ENCODE measurements around the gene UBQLNL. TPM values are rescaled to one million over a fixed set of nuclear protein-coding genes. Genes with fewer than 3 reads are reported as not detected.

Gene UBQLNL
- total RNA-seq, 1 experiment from 2014 or later: not detected

- no peak overlapping the region for H2AK5ac ChIP-seq (ENCODE audit: insufficient read length, low read length)
- no peak overlapping the region for H2BK12ac ChIP-seq (ENCODE audit: insufficient read length, low read depth, low read length)
- H2BK120ac ChIP-seq (ENCODE audit: low read depth, low read length, poor library complexity, severe bottlenecking): no peak overlapping the region
- H2BK15ac ChIP-seq (ENCODE audit: low read depth, low read length): no peak overlapping the region
- H3K79me1 ChIP-seq (ENCODE audit: insufficient read depth, low read depth, low read length, poor library complexity, severe bottlenecking): no peaks in the 10 kb centered on the region
- Mint-ChIP-seq H3K27ac (no peak overlapping the region), H3K4me1 (peaks cover 12 to 14% of the 10 kb centered on the region in 2 experiments), H3K9me3 (no peaks in the 10 kb centered on the region), H3K4me3 (no peak overlapping the region), H3K27me3 (ENCODE audit: low read depth) (peaks cover 32% of the 10 kb centered on the region), H3K36me3 (ENCODE audit: insufficient read depth in 1 of 3, low read depth in 3 of 3) (no peaks in the 10 kb centered on the region)
- no peak overlapping the region for H2AFZ ChIP-seq (ENCODE audit: low read length)
- no CpG with 5 or more reads among the region's 1 CpG for WGBS (ENCODE audit: extremely low coverage, insufficient read length, low lambda C conversion rate)
- H3K4ac ChIP-seq (ENCODE audit: low read depth, low read length): no peak overlapping the region
- H4K20me1 ChIP-seq (ENCODE audit: control insufficient read depth, insufficient read depth, insufficient read length): no peaks in the 10 kb centered on the region
- H3K9ac ChIP-seq (ENCODE audit: extremely low read depth, insufficient read length, low read length): no peak overlapping the region
- no peaks in the 10 kb centered on the region; the same call in 1 of the 2 replicates for H3K4me1 ChIP-seq (ENCODE audit: insufficient read depth, low read length)
- H3K9me3 ChIP-seq (ENCODE audit: control insufficient read depth, low read depth, low read length): no peaks in the 10 kb centered on the region
- H3K27ac ChIP-seq (ENCODE audit: insufficient read length, low read depth, low read length): no peak overlapping the region
- no peaks in the 10 kb centered on the region for H3K23me2 ChIP-seq (ENCODE audit: insufficient read length, low read depth, low read length, poor library complexity, severe bottlenecking)
- no peak for DNase-seq
- TF ChIP-seq CTCF (conservative IDR thresholded peaks at IDR 0.05): no peak
- no peak overlapping the region for H2BK20ac ChIP-seq (ENCODE audit: low read depth, low read length, poor library complexity, severe bottlenecking)
- H4K91ac ChIP-seq (ENCODE audit: insufficient read length, low read depth, low read length): no peak overlapping the region
- H3K23ac ChIP-seq (ENCODE audit: insufficient read length, low read depth, low read length): no peak overlapping the region
- H3K4me2 ChIP-seq (ENCODE audit: insufficient read depth, insufficient read length, low read length): no peak overlapping the region
- H3K56ac ChIP-seq (ENCODE audit: insufficient read length, low read depth, low read length): no peak overlapping the region
- no peak overlapping the region for H3K18ac ChIP-seq (ENCODE audit: insufficient read length, low read depth, low read length)
- no peak overlapping the region for H3T11ph ChIP-seq (ENCODE audit: low read length)
- no peak overlapping the region for H4K8ac ChIP-seq (replicated peaks; ENCODE audit: insufficient read length, low read depth, low read length)
- H3K79me2 ChIP-seq (ENCODE audit: insufficient read depth, low read length): no peaks in the 10 kb centered on the region
- H4K5ac ChIP-seq (ENCODE audit: insufficient read length, low read depth, low read length): no peak overlapping the region
- no peaks in the 10 kb centered on the region for H3K27me3 ChIP-seq (ENCODE audit: insufficient read depth, low read length)
- H2BK5ac ChIP-seq (ENCODE audit: insufficient read length, low read length): no peak overlapping the region
- H3K14ac ChIP-seq (ENCODE audit: insufficient read depth, low read length): no peak overlapping the region
These were observed 12.0 kb upstream of the UBQLNL start for GRCh38 chr11:5528495-5528894.
